Parathyroid adenoma (tissue), 2 donors: ENCODE results near the gene CALML6.

Experiments
- H2AFZ ChIP-seq: fragments of 300-600 bp; sonication (generic); one replicate; pipeline ENCODE4 v1.7.0; 2017; ENCODE audit warnings: antibody characterized with exemption, mild to moderate bottlenecking
- H3K27ac ChIP-seq: fragments of 300-600 bp; sonication (generic); one replicate; pipeline ENCODE4 v1.7.0; 2017
- H3K27me3 ChIP-seq: fragments of 300-600 bp; sonication (generic); one replicate; pipeline ENCODE4 v1.7.0; 2017; ENCODE audit warnings: low read length; ENCODE audit not compliant: control insufficient read depth, insufficient read depth
- H3K36me3 ChIP-seq: fragments of 300-600 bp; sonication (generic); one replicate; pipeline ENCODE4 v1.7.0; 2017; ENCODE audit warnings: low read length; ENCODE audit not compliant: control insufficient read depth, insufficient read depth
- H3K4me1 ChIP-seq: fragments of 300-600 bp; sonication (generic); one replicate; pipeline ENCODE4 v1.7.0; 2017; ENCODE audit warnings: control low read depth
- H3K4me2 ChIP-seq: fragments of 300-600 bp; sonication (generic); one replicate; pipeline ENCODE4 v1.7.0; 2017; ENCODE audit warnings: low read length
- H3K4me3 ChIP-seq: fragments of 300-600 bp; sonication (generic); one replicate; pipeline ENCODE4 v1.7.0; 2017; ENCODE audit warnings: low read depth, low read length
- H3K79me2 ChIP-seq: fragments of 300-600 bp; sonication (generic); one replicate; pipeline ENCODE4 v1.7.0; 2017; ENCODE audit warnings: control low read depth
- H3K9ac ChIP-seq: fragments of 300-600 bp; sonication (generic); one replicate; pipeline ENCODE4 v1.7.0; 2017; ENCODE audit warnings: mild to moderate bottlenecking
- H3K9me3 ChIP-seq: fragments of 300-600 bp; sonication (generic); one replicate; pipeline ENCODE4 v1.7.0; 2017; ENCODE audit warnings: low read length; ENCODE audit not compliant: control insufficient read depth
- TF ChIP-seq, protein P1 (sequence below): fragments of 300-600 bp; sonication (generic); IDR thresholded peaks from one replicate; pipeline ENCODE4 v1.7.0; 2017; ENCODE audit warnings: antibody characterized with exemption, mild to moderate bottlenecking
- donor health status: primary hyperparathyroidism.

Gene CALML6

DNA sequence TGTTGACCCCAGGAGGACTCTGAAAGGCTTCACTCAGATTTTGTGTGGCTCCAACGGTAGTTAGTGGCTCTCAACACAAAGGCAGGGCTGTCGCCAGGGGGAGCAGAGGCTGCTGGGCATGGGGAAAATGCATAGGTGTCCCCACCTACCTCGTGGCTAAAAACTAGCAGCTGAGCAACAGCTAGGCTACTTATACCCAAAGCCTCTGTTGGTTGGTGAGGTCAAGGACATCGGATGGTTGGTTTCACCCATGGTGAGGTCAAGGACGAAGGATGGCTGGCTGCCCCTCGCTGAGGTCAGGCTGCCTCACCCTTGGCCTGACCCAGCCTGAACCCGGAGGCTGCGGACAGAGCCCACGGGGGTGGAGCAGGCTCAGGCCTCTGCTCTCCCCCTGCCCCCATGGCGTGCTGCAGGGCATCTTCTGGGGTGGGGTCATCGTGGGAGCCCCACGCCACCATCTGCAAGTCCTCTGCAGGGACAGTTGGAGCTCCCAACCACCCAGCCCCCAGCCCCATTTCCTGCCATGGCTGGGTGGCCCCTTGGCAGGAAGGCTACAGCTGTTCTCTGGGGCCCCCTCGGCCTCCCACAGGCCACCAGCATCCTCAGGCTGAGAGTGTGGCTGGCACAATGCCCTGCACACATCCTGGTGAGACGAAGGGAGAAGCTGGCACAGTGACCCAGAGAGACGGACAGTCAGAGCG lies 15.6 kb upstream of the CALML6 start:
- H3K27ac ChIP-seq = no peak overlapping the region
- no peak overlapping the region for H3K9ac ChIP-seq
- H3K4me3 ChIP-seq = no peak overlapping the region
- no peaks in the 10 kb centered on the region for H3K27me3 ChIP-seq
- H3K36me3 ChIP-seq = no peaks in the 10 kb centered on the region
- no peak overlapping the region for H2AFZ ChIP-seq
- no peaks in the 10 kb centered on the region for H3K4me1 ChIP-seq
- no peak overlapping the region for H3K4me2 ChIP-seq
- H3K79me2 ChIP-seq = no peaks in the 10 kb centered on the region
- no peaks in the 10 kb centered on the region for H3K9me3 ChIP-seq
- TF ChIP-seq, protein P1, sequence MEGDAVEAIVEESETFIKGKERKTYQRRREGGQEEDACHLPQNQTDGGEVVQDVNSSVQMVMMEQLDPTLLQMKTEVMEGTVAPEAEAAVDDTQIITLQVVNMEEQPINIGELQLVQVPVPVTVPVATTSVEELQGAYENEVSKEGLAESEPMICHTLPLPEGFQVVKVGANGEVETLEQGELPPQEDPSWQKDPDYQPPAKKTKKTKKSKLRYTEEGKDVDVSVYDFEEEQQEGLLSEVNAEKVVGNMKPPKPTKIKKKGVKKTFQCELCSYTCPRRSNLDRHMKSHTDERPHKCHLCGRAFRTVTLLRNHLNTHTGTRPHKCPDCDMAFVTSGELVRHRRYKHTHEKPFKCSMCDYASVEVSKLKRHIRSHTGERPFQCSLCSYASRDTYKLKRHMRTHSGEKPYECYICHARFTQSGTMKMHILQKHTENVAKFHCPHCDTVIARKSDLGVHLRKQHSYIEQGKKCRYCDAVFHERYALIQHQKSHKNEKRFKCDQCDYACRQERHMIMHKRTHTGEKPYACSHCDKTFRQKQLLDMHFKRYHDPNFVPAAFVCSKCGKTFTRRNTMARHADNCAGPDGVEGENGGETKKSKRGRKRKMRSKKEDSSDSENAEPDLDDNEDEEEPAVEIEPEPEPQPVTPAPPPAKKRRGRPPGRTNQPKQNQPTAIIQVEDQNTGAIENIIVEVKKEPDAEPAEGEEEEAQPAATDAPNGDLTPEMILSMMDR = no peak

DNA sequence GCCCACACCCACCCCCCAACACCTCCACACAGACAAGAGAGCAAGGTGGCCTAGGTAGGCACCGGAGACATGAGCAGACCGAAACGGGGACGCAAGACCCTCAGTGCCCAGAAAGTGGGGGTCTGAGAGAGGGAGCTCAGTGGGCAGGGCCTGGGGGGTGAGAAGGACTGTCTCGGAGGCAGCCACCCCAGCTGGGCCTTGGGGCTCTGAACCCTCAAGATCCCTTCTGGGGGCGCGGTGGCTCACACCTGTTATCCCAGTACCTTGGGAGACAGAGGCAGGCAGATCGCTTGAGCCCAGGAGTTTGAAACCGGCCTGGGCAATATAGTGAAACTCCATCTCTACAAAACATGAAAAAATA lies 15.1 kb upstream of the CALML6 start:
- no peaks in the 10 kb centered on the region for H3K9me3 ChIP-seq
- no peak overlapping the region for H3K4me2 ChIP-seq
- H3K27ac ChIP-seq = no peak overlapping the region
- H2AFZ ChIP-seq = no peak overlapping the region
- no peaks in the 10 kb centered on the region for H3K79me2 ChIP-seq
- no peak overlapping the region for H3K9ac ChIP-seq
- TF ChIP-seq, protein P1 = no peak
- H3K4me3 ChIP-seq = no peak overlapping the region
- H3K27me3 ChIP-seq = no peaks in the 10 kb centered on the region
- no peaks in the 10 kb centered on the region for H3K36me3 ChIP-seq
- no peaks in the 10 kb centered on the region for H3K4me1 ChIP-seq

- H3K27ac ChIP-seq = no peak overlapping the region
- no peaks in the 10 kb centered on the region for H3K9me3 ChIP-seq
- no peak overlapping the region for H3K4me3 ChIP-seq
- no peak overlapping the region for H2AFZ ChIP-seq
- H3K4me2 ChIP-seq = no peak overlapping the region
- TF ChIP-seq, protein P1 = no peak
- no peaks in the 10 kb centered on the region for H3K4me1 ChIP-seq
- H3K9ac ChIP-seq = no peak overlapping the region
- H3K27me3 ChIP-seq = no peaks in the 10 kb centered on the region
- H3K79me2 ChIP-seq = no peaks in the 10 kb centered on the region
- H3K36me3 ChIP-seq = no peaks in the 10 kb centered on the region
Measured at GRCh38 chr1:1900883-1901640, 14.0 kb upstream of the CALML6 start.

DNA sequence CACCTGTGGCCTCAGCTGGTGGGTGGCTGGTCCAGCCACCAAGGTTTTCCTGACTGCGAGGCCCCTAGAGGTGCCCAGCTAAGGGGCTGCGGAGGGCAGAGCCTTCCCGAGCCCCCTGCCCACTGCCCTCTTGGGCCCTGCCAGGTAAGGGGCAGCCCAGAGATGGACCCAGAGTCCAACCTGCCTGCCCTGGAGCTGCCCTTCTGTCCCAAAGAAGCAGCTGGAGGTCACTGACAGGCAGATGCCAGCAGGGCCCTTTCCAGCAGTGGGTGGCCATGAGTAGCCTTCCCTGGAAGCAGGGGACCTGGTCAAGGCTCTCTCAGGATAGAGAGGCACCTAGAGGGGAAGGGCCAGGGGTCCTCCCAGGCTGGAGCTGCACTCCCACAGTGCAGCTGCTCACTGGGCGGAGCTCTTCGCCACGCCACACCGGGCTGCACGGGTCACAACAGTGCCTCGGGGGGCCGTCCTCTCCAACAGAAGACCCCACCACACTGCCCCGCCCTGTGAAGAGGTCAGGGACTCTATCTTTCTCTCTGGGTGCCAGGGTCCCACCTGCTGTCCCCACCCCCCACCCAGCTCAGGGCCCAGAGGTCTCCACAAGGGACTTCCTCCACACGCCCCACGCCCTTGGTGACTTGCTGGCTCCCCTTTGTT lies 13.3 kb upstream of the CALML6 start:
- no peak overlapping the region for H2AFZ ChIP-seq
- H3K27ac ChIP-seq = no peak overlapping the region
- TF ChIP-seq, protein P1 = no peak
- H3K9ac ChIP-seq = no peak overlapping the region
- no peaks in the 10 kb centered on the region for H3K27me3 ChIP-seq
- no peaks in the 10 kb centered on the region for H3K9me3 ChIP-seq
- H3K4me1 ChIP-seq = no peaks in the 10 kb centered on the region
- no peak overlapping the region for H3K4me3 ChIP-seq
- H3K36me3 ChIP-seq = no peaks in the 10 kb centered on the region
- H3K4me2 ChIP-seq = no peak overlapping the region
- no peaks in the 10 kb centered on the region for H3K79me2 ChIP-seq
